HepG2 (cell line): ENCODE results near the gene GRAMD4.

Experiments
- CBX5 ChIP-seq: sonication (generic); formaldehyde crosslinking; IDR thresholded peaks from 2 replicates; pipeline ENCODE4 v1.4.0; 2020; ENCODE audit warnings: missing genetic modification reagents, borderline replicate concordance
- CTCF ChIP-seq: sonication (generic); formaldehyde crosslinking; IDR thresholded peaks from 2 replicates; pipeline ENCODE4 v1.5.0; 2020; ENCODE audit warnings: mild to moderate bottlenecking, missing genetic modification reagents, moderate library complexity
- DPF2 ChIP-seq: sonication (generic); formaldehyde crosslinking; IDR thresholded peaks from 2 replicates; pipeline ENCODE4 v1.4.0; 2020; ENCODE audit warnings: mild to moderate bottlenecking, low read depth, missing genetic modification reagents, borderline replicate concordance
- KDM2A ChIP-seq: sonication (generic); formaldehyde crosslinking; IDR thresholded peaks from 2 replicates; pipeline ENCODE4 v1.4.0; 2020; ENCODE audit warnings: low read depth, missing genetic modification reagents, borderline replicate concordance
- SALL2 ChIP-seq: sonication (generic); formaldehyde crosslinking; IDR thresholded peaks from 2 replicates; pipeline ENCODE4 v1.8.1; 2023; ENCODE audit warnings: mild to moderate bottlenecking, missing genetic modification reagents, inconsistent platforms
- U2AF2 ChIP-seq: fragments of 200-400 bp; formaldehyde crosslinking; IDR thresholded peaks from 2 replicates; pipeline ENCODE4 v1.6.1; 2017; ENCODE audit warnings: low read depth, mild to moderate bottlenecking, low read length
- ZBTB21 ChIP-seq: sonication (generic); formaldehyde crosslinking; IDR thresholded peaks from 2 replicates; pipeline ENCODE4 v1.4.0; 2020; ENCODE audit warnings: missing genetic modification reagents
- ZBTB39 ChIP-seq: sonication (generic); formaldehyde crosslinking; IDR thresholded peaks from 2 replicates; pipeline ENCODE4 v1.5.0; 2020; ENCODE audit warnings: missing genetic modification reagents
- ZFY ChIP-seq: sonication (generic); formaldehyde crosslinking; IDR thresholded peaks from 2 replicates; pipeline ENCODE4 v1.4.0; 2020; ENCODE audit warnings: missing genetic modification reagents
- ZNF276 ChIP-seq: sonication (generic); formaldehyde crosslinking; IDR thresholded peaks from 2 replicates; pipeline ENCODE4 v1.4.0; 2020; ENCODE audit warnings: mild to moderate bottlenecking, low read depth, missing genetic modification reagents
- ZNF30 ChIP-seq: sonication (generic); formaldehyde crosslinking; IDR thresholded peaks from 2 replicates; pipeline ENCODE4 v1.5.0; 2020; ENCODE audit warnings: mild to moderate bottlenecking, missing genetic modification reagents
- ZNF710 ChIP-seq: sonication (generic); formaldehyde crosslinking; IDR thresholded peaks from 2 replicates; pipeline ENCODE4 v1.5.0; 2020; ENCODE audit warnings: mild to moderate bottlenecking, missing genetic modification reagents, borderline replicate concordance

- TF ChIP-seq ZNF710: no peak
- no peak for TF ChIP-seq ZFY (CRISPR knock-in tag)
- no peak for TF ChIP-seq KDM2A (CRISPR knock-in tag)
- TF ChIP-seq ZNF30 (CRISPR knock-in tag): no peak
- no peak for TF ChIP-seq CBX5 (CRISPR knock-in tag)
- no peak for TF ChIP-seq ZBTB39 (CRISPR knock-in tag)
- TF ChIP-seq SALL2 (CRISPR knock-in tag): no peak
- no peak for TF ChIP-seq ZNF276 (CRISPR knock-in tag)
- TF ChIP-seq CTCF (CRISPR knock-in tag): no peak
- no peak for TF ChIP-seq DPF2
- TF ChIP-seq U2AF2: no peak
- TF ChIP-seq ZBTB21 (CRISPR knock-in tag): no peak
Observed at GRCh38 chr22:46626911-46627805, 7.0 kb downstream of the GRAMD4 start.
